ENCODE results near the gene CARD14. TPM values are rescaled to one million over a fixed set of nuclear protein-coding genes. Genes with fewer than 3 reads are reported as not detected.

CARD14 gene
- total and polyA plus RNA-seq, 3 experiments from 2014 or later: not detected

GRCh38 chr17:80216473-80217456 lies 46.9 kb downstream of the CARD14 start:
- H3K4me3 Mint-ChIP-seq: peak overlapping the region in 4 of 7 donors; percentile 26 to 81 (median 64)
- no peaks in the 10 kb centered on the region for H3K27me3 Mint-ChIP-seq
- no peaks in the 10 kb centered on the region for H3K9me3 Mint-ChIP-seq
- no peak for DNase-seq
- no peak overlapping the region for H3K27ac ChIP-seq (ENCODE audit: low read depth, low read length)
- H3K27ac Mint-ChIP-seq: peak overlapping the region in 7 of 8 donors; percentile 8 to 68 (median 52)
- POLR2A ChIA-PET: no interaction called here
- no peaks in the 10 kb centered on the region for H3K27me3 ChIP-seq (ENCODE audit: insufficient read depth, low read length, poor library complexity, severe bottlenecking)
- H3K36me3 Mint-ChIP-seq: peaks cover 0 to 68% (median 16%) of the 10 kb centered on the region in 3 donors
- peaks cover 34 to 45% (median 35%) of the 10 kb centered on the region in 3 donors for H3K4me1 Mint-ChIP-seq
- H3K36me3 ChIP-seq (ENCODE audit: insufficient read depth, low read length): peaks cover 7% of the 10 kb centered on the region
- CTCF ChIA-PET: no interaction called here
- H3K4me1 ChIP-seq (ENCODE audit: insufficient read depth, low read length): peaks cover 31% of the 10 kb centered on the region
- H3K4me3 ChIP-seq (ENCODE audit: low read length): no peak overlapping the region
- H3K9me3 ChIP-seq (ENCODE audit: low read length): no peaks in the 10 kb centered on the region

GRCh38 chr17:80217703-80218362 lies 48.0 kb downstream of the CARD14 start:
- no peaks in the 10 kb centered on the region for H3K27me3 Mint-ChIP-seq
- Histone ChIP-seq H3K4me1 (ENCODE audit: insufficient read depth, low read length) (peaks cover 31% of the 10 kb centered on the region), H3K27ac (ENCODE audit: low read depth, low read length) (no peak overlapping the region), H3K27me3 (ENCODE audit: insufficient read depth, low read length, poor library complexity, severe bottlenecking) (no peaks in the 10 kb centered on the region), H3K36me3 (ENCODE audit: insufficient read depth, low read length) (peaks cover 7% of the 10 kb centered on the region), H3K9me3 (ENCODE audit: low read length) (no peaks in the 10 kb centered on the region), H3K4me3 (ENCODE audit: low read length) (no peak overlapping the region)
- peak overlapping the region; percentile 8 to 98 (median 94) for H3K27ac Mint-ChIP-seq
- H3K9me3 Mint-ChIP-seq: no peaks in the 10 kb centered on the region
- CTCF ChIA-PET: interaction anchor here (0.9 kb wide), 1 partner anchor 19 kb away, joined by 4 read pairs; no protein-coding TSS in a partner anchor
- peaks cover 0 to 65% (median 18%) of the 10 kb centered on the region in 3 donors for H3K36me3 Mint-ChIP-seq
- no peak for DNase-seq
- peak overlapping the region in 5 of 7 donors; percentile 41 to 96 (median 76) for H3K4me3 Mint-ChIP-seq
- POLR2A ChIA-PET: interaction anchor here (1.8 kb wide), 1 partner anchor 48 kb away, joined by 5 read pairs; no protein-coding TSS in a partner anchor
- peaks cover 34 to 52% (median 37%) of the 10 kb centered on the region in 3 donors for H3K4me1 Mint-ChIP-seq

- Mint-ChIP-seq H3K9me3 (no peaks in the 10 kb centered on the region), H3K4me1 (peaks cover 34 to 58% (median 41%) of the 10 kb centered on the region in 3 donors), H3K36me3 (peaks cover 0 to 65% (median 19%) of the 10 kb centered on the region in 3 donors), H3K4me3 (peak overlapping the region; percentile 90 to 99 (median 95)), H3K27me3 (no peaks in the 10 kb centered on the region), H3K27ac (peak overlapping the region; percentile 87 to 98 (median 95))
- H3K9me3 ChIP-seq (ENCODE audit: low read length): no peaks in the 10 kb centered on the region
- no peak for DNase-seq
- POLR2A ChIA-PET: interaction anchor here (1.8 kb wide), 1 partner anchor 47 kb away, joined by 5 read pairs; no protein-coding TSS in a partner anchor
- peak overlapping the region; percentile 99 for H3K4me3 ChIP-seq (ENCODE audit: low read length)
- CTCF ChIA-PET: interaction anchor here (0.9 to 1.7 kb wide), 2 partner anchors 18 to 23 kb away, joined by 4 to 10 read pairs; no protein-coding TSS in a partner anchor
- no peaks in the 10 kb centered on the region for H3K27me3 ChIP-seq (ENCODE audit: insufficient read depth, low read length, poor library complexity, severe bottlenecking)
- H3K36me3 ChIP-seq (ENCODE audit: insufficient read depth, low read length): peaks cover 7% of the 10 kb centered on the region
- peaks cover 31% of the 10 kb centered on the region for H3K4me1 ChIP-seq (ENCODE audit: insufficient read depth, low read length)
- H3K27ac ChIP-seq (ENCODE audit: low read depth, low read length): no peak overlapping the region
Measured at GRCh38 chr17:80218391-80218790, 48.6 kb downstream of the CARD14 start.

DNA sequence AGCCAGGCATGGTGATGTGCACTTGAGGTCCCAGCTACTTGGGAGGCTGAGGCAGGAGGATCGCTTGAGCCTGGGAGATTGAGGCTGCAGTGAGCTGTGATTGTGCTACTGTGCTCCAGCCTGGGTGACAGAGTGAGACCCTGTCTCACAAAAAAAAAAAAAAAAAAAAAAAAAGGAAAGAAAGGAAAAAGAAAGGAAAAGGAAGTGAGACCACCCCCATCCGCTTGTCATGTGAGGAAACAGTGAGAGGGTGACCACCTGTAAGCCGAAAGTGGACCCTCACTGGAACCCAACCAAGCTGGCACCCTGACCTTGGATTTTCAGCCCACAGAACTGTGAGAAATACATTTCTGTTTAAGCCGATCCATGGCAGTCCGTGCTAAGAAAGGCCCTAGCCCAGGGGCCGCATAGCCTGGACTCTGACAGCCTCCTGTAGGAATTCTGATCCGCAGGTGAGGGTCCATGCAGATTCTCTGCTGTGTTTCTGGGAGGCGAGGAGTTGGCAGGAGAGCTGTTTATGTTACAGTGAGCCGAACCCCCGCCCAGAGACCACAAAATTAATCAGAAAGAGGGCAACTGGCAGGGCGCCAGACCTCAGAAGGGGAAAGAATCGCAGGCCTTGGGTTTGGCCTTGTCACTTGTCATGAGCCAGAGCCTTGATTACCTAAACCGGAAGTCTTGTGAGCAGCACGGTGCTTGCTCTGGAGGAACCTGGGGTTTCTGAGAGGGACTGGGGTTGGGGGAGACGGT lies 49.4 kb downstream of the CARD14 start:
- CTCF ChIA-PET: interaction anchor here (0.8 to 1.7 kb wide), 7 partner anchors 17 to 118 kb away, joined by 3 to 10 read pairs (median 3); partner anchors contain the start of gene GAA
- POLR2A ChIA-PET: interaction anchor here (0.7 to 1.8 kb wide), 5 partner anchors 24 to 150 kb away, joined by 3 to 7 read pairs (median 5); no protein-coding TSS in a partner anchor
- DNase-seq: peak; percentile 87 to 96 (median 90)
- Histone ChIP-seq H3K36me3 (ENCODE audit: insufficient read depth, low read length) (peaks cover 7% of the 10 kb centered on the region), H3K4me1 (ENCODE audit: insufficient read depth, low read length) (peaks cover 31% of the 10 kb centered on the region), H3K4me3 (ENCODE audit: low read length) (peak overlapping the region; percentile 99), H3K27me3 (ENCODE audit: insufficient read depth, low read length, poor library complexity, severe bottlenecking) (no peaks in the 10 kb centered on the region), H3K9me3 (ENCODE audit: low read length) (no peaks in the 10 kb centered on the region), H3K27ac (ENCODE audit: low read depth, low read length) (peak overlapping the region; percentile 94)
- Mint-ChIP-seq H3K9me3 (no peaks in the 10 kb centered on the region), H3K36me3 (peaks cover 0 to 64% (median 22%) of the 10 kb centered on the region in 3 donors), H3K4me1 (peaks cover 38 to 63% (median 44%) of the 10 kb centered on the region in 3 donors), H3K27ac (peak overlapping the region; percentile 87 to 99 (median 96)), H3K4me3 (peak overlapping the region; percentile 90 to 99 (median 95)), H3K27me3 (no peaks in the 10 kb centered on the region)

- Mint-ChIP-seq H3K36me3 (peaks cover 0 to 64% (median 22%) of the 10 kb centered on the region in 3 donors), H3K27ac (peak overlapping the region; percentile 87 to 99 (median 96)), H3K9me3 (no peaks in the 10 kb centered on the region), H3K27me3 (no peaks in the 10 kb centered on the region), H3K4me1 (peaks cover 42 to 67% (median 44%) of the 10 kb centered on the region in 3 donors), H3K4me3 (peak overlapping the region; percentile 90 to 99 (median 95))
- Histone ChIP-seq H3K36me3 (ENCODE audit: insufficient read depth, low read length) (peaks cover 7% of the 10 kb centered on the region), H3K27ac (ENCODE audit: low read depth, low read length) (peak overlapping the region; percentile 94), H3K9me3 (ENCODE audit: low read length) (no peaks in the 10 kb centered on the region), H3K4me3 (ENCODE audit: low read length) (peak overlapping the region; percentile 99), H3K27me3 (ENCODE audit: insufficient read depth, low read length, poor library complexity, severe bottlenecking) (no peaks in the 10 kb centered on the region), H3K4me1 (ENCODE audit: insufficient read depth, low read length) (peaks cover 31% of the 10 kb centered on the region)
- CTCF ChIA-PET: interaction anchor here (0.8 to 1.7 kb wide), 6 partner anchors 17 to 118 kb away, joined by 3 to 10 read pairs (median 3); partner anchors contain the start of gene GAA
- POLR2A ChIA-PET: interaction anchor here (1.0 to 1.3 kb wide), 3 partner anchors 24 to 106 kb away, joined by 3 to 7 read pairs (median 5); no protein-coding TSS in a partner anchor
- no peak for DNase-seq
Measured at GRCh38 chr17:80219763-80220053, 49.9 kb downstream of the CARD14 start.

- Mint-ChIP-seq H3K36me3 (peaks cover 0 to 63% (median 22%) of the 10 kb centered on the region in 3 donors), H3K27ac (peak within 1 kb of the TSS; percentile 87 to 99 (median 96)), H3K4me3 (peak within 1 kb of the TSS; percentile 90 to 99 (median 95)), H3K27me3 (no peaks in the 10 kb centered on the region), H3K4me1 (peaks cover 42 to 67% (median 44%) of the 10 kb centered on the region in 3 donors), H3K9me3 (no peaks in the 10 kb centered on the region)
- Histone ChIP-seq H3K27me3 (ENCODE audit: insufficient read depth, low read length, poor library complexity, severe bottlenecking) (no peaks in the 10 kb centered on the region), H3K36me3 (ENCODE audit: insufficient read depth, low read length) (peaks cover 7% of the 10 kb centered on the region), H3K27ac (ENCODE audit: low read depth, low read length) (peak within 1 kb of the TSS; percentile 94), H3K4me1 (ENCODE audit: insufficient read depth, low read length) (peaks cover 31% of the 10 kb centered on the region), H3K4me3 (ENCODE audit: low read length) (peak within 1 kb of the TSS; percentile 99), H3K9me3 (ENCODE audit: low read length) (no peaks in the 10 kb centered on the region)
- POLR2A ChIA-PET: interaction anchor here (1.3 kb wide), 1 partner anchor 41 kb away, joined by 7 read pairs; no protein-coding TSS in a partner anchor
- DNase-seq: peak; percentile 31 to 71 (median 49)
- CTCF ChIA-PET: interaction anchor here (0.8 to 1.7 kb wide), 3 partner anchors 18 to 25 kb away, joined by 3 to 10 read pairs (median 3); no protein-coding TSS in a partner anchor
Measured at GRCh38 chr17:80220054-80220735, 50.4 kb downstream of the CARD14 start, which contains the start of the genes SGSH and SLC26A11. SGSH (minus strand) TSS chr17:80220333; CDS start chr17:80220313, 20 bp downstream. SLC26A11 (plus strand) TSS chr17:80220427; CDS start chr17:80221561, 1,134 bp downstream.
